GM12801 (cell line): ENCODE results near the gene ZNF143.

Experiments used
- CTCF ChIP-seq: IDR thresholded peaks from one replicate; pipeline ENCODE4 v1.5.1; 2011; ENCODE audit warnings: control low read depth; ENCODE audit not compliant: insufficient read length; ENCODE audit errors: extremely low read depth

ZNF143 gene

GRCh38 chr11:9527481-9528135 is 66.8 kb downstream of the ZNF143 start:
- TF ChIP-seq CTCF: no peak

GRCh38 chr11:9528136-9528501 is 67.3 kb downstream of the ZNF143 start:
- no peak for TF ChIP-seq CTCF

- TF ChIP-seq CTCF: no peak
Measured at GRCh38 chr11:9528573-9529333, 67.9 kb downstream of the ZNF143 start.

- no peak for TF ChIP-seq CTCF
Measured at GRCh38 chr11:9529334-9529650, 68.5 kb downstream of the ZNF143 start.

GRCh38 chr11:9530020-9530621 is 69.3 kb downstream of the ZNF143 start:
- TF ChIP-seq CTCF: no peak

GRCh38 chr11:9530901-9531625 is 70.3 kb downstream of the ZNF143 start:
- TF ChIP-seq CTCF: no peak

- no peak for TF ChIP-seq CTCF
Measured at GRCh38 chr11:9533058-9533457, 72.2 kb downstream of the ZNF143 start.
